Naive B cell (primary cell): Measurements from ENCODE around the gene SND1. TPM values are rescaled to one million over a fixed set of nuclear protein-coding genes. Genes with fewer than 3 reads are reported as not detected.

ENCODE experiments used
- ATAC-seq, 2 donors: fragments of 150-1000 bp; cut with Tn5 transposase; 2 replicates each; pipeline ENCODE4 v1.10.0; 2021; ENCODE audit warnings: low read depth in 2 of 2, mild to moderate bottlenecking in 2 of 2, moderate library complexity in 2 of 2
- DNase-seq: peaks from one replicate; pipeline ENCODE4 v3.0.0; 2022
- H3K27ac Mint-ChIP-seq, 6 donors: one replicate each; pipeline ENCODE4 v1.8.0; 2020 to 2022; ENCODE audit warnings: mild to moderate bottlenecking in 6 of 6, mixed read lengths in 6 of 6, moderate library complexity in 5 of 6, inconsistent platforms in 2 of 6
- H3K27me3 Mint-ChIP-seq, 3 donors: one replicate each; pipeline ENCODE4 v1.8.0; 2021 to 2022; ENCODE audit warnings: mixed read lengths in 3 of 3, mild to moderate bottlenecking in 1 of 3
- H3K36me3 Mint-ChIP-seq, 2 donors: one replicate each; pipeline ENCODE4 v1.8.0; 2020 to 2022; ENCODE audit warnings: mixed read lengths in 2 of 2, inconsistent platforms in 1 of 2, mild to moderate bottlenecking in 1 of 2
- H3K4me1 Mint-ChIP-seq, 3 donors: one replicate each; pipeline ENCODE4 v1.8.0; 2020 to 2022; ENCODE audit warnings: mixed read lengths in 3 of 3, inconsistent platforms in 1 of 3, mild to moderate bottlenecking in 1 of 3, moderate library complexity in 1 of 3
- H3K4me3 Mint-ChIP-seq, 8 donors: one replicate each; pipeline ENCODE4 v1.8.0; 2020 to 2022; ENCODE audit warnings: mild to moderate bottlenecking in 8 of 8, mixed read lengths in 8 of 8, moderate library complexity in 8 of 8, inconsistent platforms in 2 of 8
- H3K9me3 Mint-ChIP-seq, 7 donors: one replicate each; pipeline ENCODE4 v1.8.0; 2020 to 2022; ENCODE audit warnings: mixed read lengths in 7 of 7, mild to moderate bottlenecking in 5 of 7, inconsistent platforms in 2 of 7, moderate library complexity in 1 of 7
- polyA plus RNA-seq, 6 donors: library from polyadenylated mRNA; unstranded; fragments of 300-500 nt; fragmentation: Illumina TruSeq; gene quantifications; one replicate each; pipeline ENCODE4 v1.2.3, GENCODE V29; 2021; ENCODE audit warnings: low read depth in 6 of 6

The SND1 gene
- polyA plus RNA-seq, 6 donors from 2014 or later = 50.6 to 83.1 (median 74.2) TPM

DNA sequence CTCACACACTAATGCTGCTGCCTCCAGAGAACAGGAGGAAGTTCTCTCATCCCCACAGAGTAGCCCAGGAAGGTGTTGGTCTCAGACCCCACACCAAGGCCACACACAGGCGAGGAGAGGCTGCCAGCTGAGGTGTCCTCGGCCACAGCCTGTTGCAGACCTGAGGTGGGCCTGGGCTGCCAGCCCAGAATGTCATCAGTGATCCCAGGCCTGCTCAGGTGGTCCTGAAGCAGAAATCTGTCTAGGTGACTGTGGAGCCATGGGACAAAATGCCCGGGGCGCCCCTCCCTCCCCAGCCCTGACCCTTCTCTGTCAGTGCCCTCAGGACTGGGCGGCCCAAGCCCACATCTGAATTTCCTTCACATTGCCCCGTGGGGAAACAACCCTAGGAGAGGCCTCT lies 422.7 kb downstream of the SND1 start:
- Mint-ChIP-seq H3K9me3 (no peaks in the 10 kb centered on the region), H3K27ac (no peak overlapping the region), H3K36me3 (no peaks in the 10 kb centered on the region), H3K27me3 (no peaks in the 10 kb centered on the region), H3K4me3 (no peak overlapping the region), H3K4me1 (peaks cover 0 to 8% (median 0%) of the 10 kb centered on the region in 3 donors)
- DNase-seq (no peak), ATAC-seq (no peak)

DNA sequence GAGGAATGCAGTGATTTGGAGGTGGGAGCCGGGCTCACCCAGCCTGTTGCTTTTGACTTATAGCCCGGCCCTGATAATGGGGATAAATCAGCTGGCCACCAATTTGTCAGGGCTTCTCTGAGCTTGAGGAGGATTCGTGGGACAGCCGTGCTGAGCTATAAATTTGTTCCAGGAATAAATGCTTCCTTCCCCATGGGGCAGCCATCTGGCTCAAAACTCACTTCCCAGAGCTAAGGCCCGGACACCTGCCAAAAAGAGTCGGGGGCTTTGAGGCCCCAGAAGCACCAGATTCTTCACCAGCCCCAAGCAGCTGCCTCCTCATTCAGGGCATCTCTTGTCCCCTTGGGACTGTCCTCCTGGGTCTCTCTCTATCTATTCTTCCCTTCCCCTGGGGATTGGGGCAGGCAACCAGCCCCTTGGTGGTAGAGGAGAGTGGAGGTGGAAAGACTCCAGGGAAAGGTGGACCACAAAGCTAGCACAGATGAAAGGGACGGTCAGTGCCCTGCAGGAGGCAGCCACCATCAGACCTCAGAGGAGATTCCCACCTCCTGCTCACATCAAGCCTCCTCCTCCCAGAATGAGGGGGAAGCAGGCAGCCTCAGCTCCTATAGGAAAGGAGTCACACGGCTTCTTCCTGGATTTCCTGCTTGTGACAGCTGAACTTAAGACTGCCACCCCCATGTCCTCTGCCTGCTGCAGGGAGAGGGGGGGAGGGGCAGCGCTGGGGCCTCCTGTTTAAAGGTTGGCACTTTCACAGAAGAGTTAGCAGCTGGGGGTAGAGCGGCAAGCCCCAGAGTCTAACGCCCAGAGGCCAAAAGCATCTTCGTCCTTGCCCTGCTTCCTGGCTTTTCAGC lies 423.5 kb downstream of the SND1 start:
- Mint-ChIP-seq H3K4me3 (no peak overlapping the region), H3K27me3 (no peaks in the 10 kb centered on the region), H3K27ac (peak overlapping the region in 1 of 6 donors; percentile 60), H3K9me3 (no peaks in the 10 kb centered on the region), H3K4me1 (peaks cover 0 to 8% (median 3%) of the 10 kb centered on the region in 3 donors), H3K36me3 (no peaks in the 10 kb centered on the region)
- ATAC-seq (no peak), DNase-seq (no peak)

GRCh38 chr7:128076196-128076795 lies 424.3 kb downstream of the SND1 start:
- no peaks in the 10 kb centered on the region for H3K9me3 Mint-ChIP-seq
- H3K4me3 Mint-ChIP-seq = no peak overlapping the region
- no peaks in the 10 kb centered on the region for H3K36me3 Mint-ChIP-seq
- no peaks in the 10 kb centered on the region for H3K27me3 Mint-ChIP-seq
- H3K27ac Mint-ChIP-seq = no peak overlapping the region
- peaks cover 0 to 8% (median 3%) of the 10 kb centered on the region in 3 donors for H3K4me1 Mint-ChIP-seq
- no peak for ATAC-seq
- no peak for DNase-seq

DNA sequence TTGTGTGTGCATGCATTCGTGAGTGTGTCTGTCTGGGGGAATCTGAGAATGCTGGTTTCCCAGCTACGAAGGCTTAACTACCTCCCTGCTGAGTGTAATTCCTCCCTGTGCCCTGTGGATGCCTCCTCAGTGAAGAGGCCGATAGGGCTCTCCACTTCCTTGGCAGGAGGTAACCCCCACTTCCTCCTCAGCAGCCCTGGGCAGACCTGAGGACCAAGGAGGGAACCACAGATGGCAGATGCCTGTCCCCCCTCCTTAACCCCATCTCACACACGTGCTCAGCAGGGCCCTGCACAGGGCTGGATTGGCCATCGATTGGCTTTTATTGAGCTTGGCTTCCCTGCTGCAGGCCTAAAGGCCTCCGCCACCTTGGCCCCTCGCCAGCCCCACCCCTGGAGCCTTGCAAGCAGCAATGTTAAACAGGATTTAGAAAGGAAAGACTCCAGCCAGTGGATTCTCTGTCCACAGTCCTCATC lies 424.8 kb downstream of the SND1 start:
- no peak for ATAC-seq
- Mint-ChIP-seq H3K9me3 (no peaks in the 10 kb centered on the region), H3K4me3 (no peak overlapping the region), H3K36me3 (no peaks in the 10 kb centered on the region), H3K27me3 (no peaks in the 10 kb centered on the region), H3K27ac (no peak overlapping the region), H3K4me1 (peaks cover 0 to 8% (median 3%) of the 10 kb centered on the region in 3 donors)
- no peak for DNase-seq

DNA sequence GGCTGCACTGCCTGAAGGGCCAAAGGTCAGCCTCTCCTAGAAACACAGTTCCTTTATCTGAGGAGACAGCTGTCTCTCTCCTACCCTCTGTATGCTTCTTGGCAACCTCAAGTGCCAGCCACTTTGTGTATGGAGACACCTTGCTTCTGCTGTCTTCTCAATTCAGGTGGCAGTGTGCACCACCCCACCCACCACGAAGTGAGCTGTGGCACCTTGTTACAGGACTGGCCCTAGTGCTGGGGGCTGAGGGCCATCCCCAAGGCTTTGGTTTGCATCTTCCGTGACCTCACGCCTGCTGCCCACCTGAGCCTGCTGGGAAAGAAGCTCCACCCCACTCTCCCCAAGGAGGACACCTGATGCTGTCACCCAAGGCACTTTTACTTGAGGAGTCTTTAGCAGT lies 426.3 kb downstream of the SND1 start:
- H3K27ac Mint-ChIP-seq = peak overlapping the region in 1 of 6 donors; percentile 74
- H3K9me3 Mint-ChIP-seq = no peaks in the 10 kb centered on the region
- H3K4me3 Mint-ChIP-seq = no peak overlapping the region
- no peaks in the 10 kb centered on the region for H3K27me3 Mint-ChIP-seq
- no peaks in the 10 kb centered on the region for H3K36me3 Mint-ChIP-seq
- no peak for ATAC-seq
- peaks cover 0 to 8% (median 3%) of the 10 kb centered on the region in 3 donors for H3K4me1 Mint-ChIP-seq
- no peak for DNase-seq

DNA sequence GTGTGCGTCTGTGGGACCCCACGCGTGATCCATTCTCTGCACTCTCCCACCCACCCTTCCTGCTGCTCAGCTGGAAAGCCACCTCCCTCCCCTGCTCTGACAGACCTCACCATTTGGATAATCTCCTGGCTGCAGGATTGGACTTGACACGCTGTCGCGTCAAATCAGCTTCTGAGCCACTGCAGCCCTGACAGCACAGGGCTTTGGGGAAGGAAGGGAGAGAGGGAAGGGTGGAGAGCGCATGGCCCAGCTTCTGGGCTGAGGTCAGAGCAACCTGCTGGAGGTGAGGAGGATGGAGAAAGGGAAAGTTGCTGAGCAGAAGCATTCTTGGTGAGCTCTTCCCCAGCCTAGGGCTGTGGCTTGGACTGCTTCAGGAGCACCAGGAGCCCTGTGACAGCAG lies 428.2 kb downstream of the SND1 start:
- peaks cover 0 to 3% (median 0%) of the 10 kb centered on the region in 3 donors for H3K4me1 Mint-ChIP-seq
- peak overlapping the region in 1 of 6 donors; percentile 82 for H3K27ac Mint-ChIP-seq
- no peaks in the 10 kb centered on the region for H3K9me3 Mint-ChIP-seq
- no peaks in the 10 kb centered on the region for H3K36me3 Mint-ChIP-seq
- ATAC-seq (no peak), DNase-seq (no peak)
- no peaks in the 10 kb centered on the region for H3K27me3 Mint-ChIP-seq
- H3K4me3 Mint-ChIP-seq = no peak overlapping the region

DNA sequence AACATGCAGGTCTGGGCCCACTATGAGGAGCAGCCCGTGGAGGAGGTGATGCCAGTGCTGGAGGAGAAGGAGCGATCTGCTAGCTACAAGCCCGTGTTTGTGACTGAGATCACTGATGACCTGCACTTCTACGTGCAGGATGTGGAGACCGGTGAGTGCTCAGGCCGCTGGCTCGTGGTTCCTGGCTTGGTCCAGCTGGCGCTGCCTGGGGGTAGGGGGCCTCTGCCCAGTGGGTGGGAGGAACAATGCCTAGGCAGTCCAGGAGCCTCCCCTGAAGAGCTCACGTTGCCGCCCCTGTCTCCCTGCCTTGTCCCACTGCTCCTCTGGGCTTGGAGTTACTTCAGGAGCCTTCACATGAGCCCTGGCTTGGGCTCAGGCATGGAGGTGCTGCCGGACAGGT lies 429.4 kb downstream of the SND1 start:
- Mint-ChIP-seq H3K27ac (no peak overlapping the region), H3K4me3 (no peak overlapping the region), H3K27me3 (no peaks in the 10 kb centered on the region), H3K9me3 (no peaks in the 10 kb centered on the region), H3K4me1 (peaks cover 0 to 3% (median 0%) of the 10 kb centered on the region in 3 donors), H3K36me3 (no peaks in the 10 kb centered on the region)
- ATAC-seq = no peak
- DNase-seq = no peak

DNA sequence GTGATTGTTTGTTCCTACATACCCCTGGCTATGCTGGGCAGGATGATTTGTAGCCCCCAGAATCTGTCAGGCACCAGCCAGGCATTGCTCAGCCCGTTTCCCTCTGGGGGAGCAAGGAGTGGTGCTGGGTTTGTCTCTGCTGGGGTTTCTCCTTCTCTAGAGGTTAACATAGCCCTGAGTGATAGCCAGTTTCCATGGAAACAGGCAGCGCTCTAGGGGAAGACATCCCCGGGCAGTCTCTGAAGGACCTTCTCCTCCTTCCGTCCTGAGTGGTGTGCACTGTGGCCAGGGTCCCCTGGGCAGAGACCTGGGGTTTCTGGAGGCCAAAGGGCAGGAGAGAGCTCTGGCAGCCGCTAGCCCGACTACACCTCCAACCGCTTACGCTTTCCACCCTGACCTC lies 429.8 kb downstream of the SND1 start:
- no peaks in the 10 kb centered on the region for H3K36me3 Mint-ChIP-seq
- peaks cover 0 to 3% (median 0%) of the 10 kb centered on the region in 3 donors for H3K4me1 Mint-ChIP-seq
- H3K27ac Mint-ChIP-seq = peak overlapping the region in 1 of 6 donors; percentile 15
- H3K4me3 Mint-ChIP-seq = no peak overlapping the region
- no peaks in the 10 kb centered on the region for H3K27me3 Mint-ChIP-seq
- H3K9me3 Mint-ChIP-seq = no peaks in the 10 kb centered on the region
- ATAC-seq (no peak), DNase-seq (no peak)

DNA sequence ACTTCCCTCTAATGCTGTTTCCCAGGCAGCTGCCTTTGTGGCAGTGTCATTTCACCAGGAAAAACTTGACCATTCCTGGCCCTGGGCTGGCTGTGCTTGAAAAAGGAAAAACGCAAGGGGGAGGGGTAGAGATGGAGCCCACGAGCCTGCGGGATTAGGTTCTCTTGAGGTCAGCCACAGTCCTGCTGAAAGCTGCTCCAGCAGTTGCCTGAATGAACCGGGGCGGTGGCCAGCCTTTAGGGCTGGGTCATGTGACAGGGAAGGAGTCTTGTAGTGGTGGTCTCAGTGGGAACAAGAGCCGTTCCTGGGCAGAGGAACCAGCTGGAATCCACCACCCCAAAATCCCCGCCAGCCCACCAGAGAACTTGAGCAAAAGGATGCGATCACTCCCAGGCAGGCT lies 430.4 kb downstream of the SND1 start:
- H3K4me1 Mint-ChIP-seq = peaks cover 0 to 9% (median 0%) of the 10 kb centered on the region in 3 donors
- DNase-seq = no peak
- ATAC-seq = no peak
- no peak overlapping the region for H3K4me3 Mint-ChIP-seq
- H3K27me3 Mint-ChIP-seq = no peaks in the 10 kb centered on the region
- peak overlapping the region in 3 of 6 donors; percentile 21 to 80 (median 60) for H3K27ac Mint-ChIP-seq
- H3K9me3 Mint-ChIP-seq = no peaks in the 10 kb centered on the region
- H3K36me3 Mint-ChIP-seq = peaks cover 2 to 5% of the 10 kb centered on the region in 2 donors

DNA sequence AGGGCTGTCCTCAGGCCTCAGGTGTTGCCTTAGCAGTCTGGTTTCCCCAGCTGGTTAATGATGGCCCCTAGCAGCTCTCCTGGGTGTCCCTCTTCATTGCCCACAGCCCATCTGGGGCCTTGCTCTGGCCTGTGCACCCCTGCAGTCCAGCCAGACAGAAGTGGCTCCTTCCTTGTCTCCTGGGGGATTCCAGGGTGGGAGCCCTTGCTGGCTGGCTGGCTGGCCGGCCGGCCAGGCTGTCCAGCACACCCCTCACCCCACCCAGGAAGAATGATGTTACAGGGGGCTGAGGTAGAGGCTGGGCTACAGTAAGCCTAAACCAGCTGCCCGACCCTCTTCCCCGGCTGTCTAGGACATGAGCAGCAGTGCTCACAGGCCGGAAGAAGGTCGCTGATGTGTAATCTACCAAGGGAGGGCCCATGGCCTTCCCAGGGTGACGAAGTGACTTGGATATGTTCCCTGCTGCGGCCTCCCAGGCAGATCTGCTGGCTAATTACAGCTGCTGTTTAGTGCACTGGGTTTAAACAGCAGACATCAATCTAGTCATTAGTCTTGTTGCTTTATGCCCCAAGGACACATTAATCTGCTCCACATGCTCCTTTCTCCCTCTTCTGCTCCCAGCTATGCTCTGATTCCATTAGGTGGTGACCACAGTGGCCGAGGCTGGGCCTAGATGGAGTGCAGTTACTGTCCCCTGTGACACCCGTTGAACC lies 433.1 kb downstream of the SND1 start:
- Mint-ChIP-seq H3K4me3 (no peak overlapping the region), H3K27ac (peak overlapping the region in 1 of 6 donors; percentile 80), H3K36me3 (peaks cover 7 to 9% of the 10 kb centered on the region in 2 donors), H3K27me3 (no peaks in the 10 kb centered on the region), H3K9me3 (no peaks in the 10 kb centered on the region), H3K4me1 (peaks cover 0 to 10% (median 0%) of the 10 kb centered on the region in 3 donors)
- DNase-seq (no peak), ATAC-seq (no peak)

GRCh38 chr7:128090492-128090891 lies 438.5 kb downstream of the SND1 start:
- H3K9me3 Mint-ChIP-seq = no peaks in the 10 kb centered on the region
- H3K27me3 Mint-ChIP-seq = no peaks in the 10 kb centered on the region
- H3K4me1 Mint-ChIP-seq = peaks cover under 1 to 11% (median 8%) of the 10 kb centered on the region in 3 donors
- H3K4me3 Mint-ChIP-seq = no peak overlapping the region
- H3K36me3 Mint-ChIP-seq = peaks cover 23 to 24% of the 10 kb centered on the region in 2 donors
- no peak for DNase-seq
- no peak for ATAC-seq
- H3K27ac Mint-ChIP-seq = peak overlapping the region in 3 of 6 donors; percentile 18 to 69 (median 48)

DNA sequence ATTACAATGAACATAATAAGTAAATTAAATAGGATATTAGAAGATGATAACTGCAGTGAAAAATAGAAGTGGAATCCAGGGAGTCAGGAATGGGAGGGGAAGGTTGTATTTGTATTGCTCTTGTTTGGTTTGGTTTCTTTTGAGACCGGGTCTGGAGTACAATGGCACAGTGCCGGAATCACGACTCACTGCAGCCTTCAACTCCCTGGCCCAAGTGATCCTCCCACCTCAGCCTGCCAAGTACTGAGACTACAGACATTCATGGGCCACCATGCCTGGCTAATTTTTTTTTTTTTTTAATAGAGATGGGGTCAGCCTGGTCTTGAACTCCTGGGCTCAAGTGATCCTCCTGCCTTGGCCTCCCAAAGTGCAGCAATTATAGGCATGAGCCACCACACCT lies 439.1 kb downstream of the SND1 start:
- Mint-ChIP-seq H3K4me3 (no peak overlapping the region), H3K27me3 (no peaks in the 10 kb centered on the region), H3K36me3 (peaks cover 23 to 24% of the 10 kb centered on the region in 2 donors), H3K27ac (peak overlapping the region in 1 of 6 donors; percentile 18), H3K4me1 (peaks cover 7 to 11% (median 8%) of the 10 kb centered on the region in 3 donors), H3K9me3 (no peaks in the 10 kb centered on the region)
- no peak for ATAC-seq
- no peak for DNase-seq

GRCh38 chr7:128092221-128092620 lies 440.2 kb downstream of the SND1 start:
- peaks cover 20 to 23% of the 10 kb centered on the region in 2 donors for H3K36me3 Mint-ChIP-seq
- H3K27me3 Mint-ChIP-seq = no peaks in the 10 kb centered on the region
- DNase-seq = no peak
- peaks cover 4 to 11% (median 8%) of the 10 kb centered on the region in 3 donors for H3K4me1 Mint-ChIP-seq
- ATAC-seq = no peak
- H3K27ac Mint-ChIP-seq = peak overlapping the region in 2 of 6 donors; percentile 41 to 68
- H3K9me3 Mint-ChIP-seq = peaks cover 0 to 2% (median 0%) of the 10 kb centered on the region in 7 donors
- no peak overlapping the region for H3K4me3 Mint-ChIP-seq
